HG03039 (cell line): ENCODE data around the gene RALGAPB.
"Not testable (repeated sequence)": the region's sequence is repeated elsewhere in the genome, so short reads cannot be mapped to it uniquely, and the experiment has no call there.

Experiments used
- ATAC-seq: cut with Tn5 transposase; IDR thresholded peaks from one replicate; pipeline ENCODE4 v1.9.1; 2021; ENCODE audit warnings: mild to moderate bottlenecking, moderate library complexity; ENCODE audit not compliant: unreplicated experiment

Gene RALGAPB

DNA sequence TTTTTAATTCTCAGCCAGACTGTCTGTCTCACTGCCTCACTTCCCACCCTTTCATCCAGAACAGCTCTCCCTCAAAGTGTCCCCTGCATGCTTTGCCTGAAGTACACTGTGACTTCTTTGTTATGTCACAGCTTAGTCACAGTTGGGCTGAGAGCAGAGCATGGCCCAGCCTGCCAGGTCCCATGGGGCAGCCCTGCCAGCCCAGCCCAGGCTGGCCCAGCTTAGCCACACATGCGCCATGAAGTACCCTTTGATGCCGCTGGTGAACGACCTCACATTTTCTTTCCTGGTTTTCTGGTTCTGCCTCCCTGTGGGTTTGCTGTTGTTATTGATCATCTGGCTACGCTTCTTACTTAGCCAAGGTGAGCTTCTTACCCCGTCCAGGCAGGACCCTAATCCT is 108.4 kb downstream of the RALGAPB start, which contains the start of gene ADIG:
Gene ADIG, plus strand, starts transcription at position 185 of the 400 bp plus-strand sequence. Its CDS starts 54 bp downstream, at position 239.
- no peak for ATAC-seq

DNA sequence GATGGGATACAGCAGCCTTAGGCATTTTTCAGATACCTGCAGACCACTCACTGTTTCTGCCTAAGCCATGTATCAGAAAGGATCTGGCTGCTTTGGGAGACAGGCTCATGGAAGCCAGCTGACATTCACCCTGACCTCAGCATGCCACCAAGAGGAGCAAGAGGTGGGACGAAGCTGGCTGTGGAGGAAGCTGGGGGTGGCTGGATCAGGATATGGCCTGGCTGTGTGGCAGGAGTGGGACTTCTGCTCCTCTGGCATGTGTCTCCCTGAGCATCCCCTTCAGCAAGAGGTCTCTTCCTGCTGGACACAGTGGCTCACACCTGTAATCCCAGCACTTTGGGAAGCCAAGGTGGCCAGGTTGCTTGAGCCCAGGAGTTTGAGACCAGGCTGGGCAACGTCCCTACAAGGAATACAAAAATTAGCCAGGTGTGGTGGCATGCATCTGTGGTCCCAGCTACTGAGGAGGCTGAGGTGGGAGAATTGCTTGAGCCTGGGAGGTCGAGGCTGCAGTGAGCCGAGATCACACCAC is 109.3 kb downstream of the RALGAPB start:
- no peak for ATAC-seq

DNA sequence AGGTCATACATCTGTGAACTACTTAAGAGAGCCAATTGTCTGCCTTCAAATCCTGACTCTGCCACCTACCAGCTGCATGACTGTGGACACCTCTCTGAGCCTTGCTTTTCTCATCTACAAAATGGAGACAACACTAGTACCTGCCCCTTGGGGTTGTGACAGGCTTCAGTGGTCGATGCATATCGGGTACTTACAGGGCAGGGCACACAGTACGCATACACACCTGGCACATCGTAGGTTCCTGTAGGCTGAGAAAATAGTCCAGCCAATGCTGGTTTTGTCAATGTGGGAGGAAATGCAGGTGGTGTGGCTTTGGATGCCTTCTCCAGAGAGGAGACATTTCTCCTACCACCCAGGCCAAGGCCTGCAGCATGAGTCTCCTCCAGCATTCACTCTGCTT is 110.7 kb downstream of the RALGAPB start:
- ATAC-seq: no peak

DNA sequence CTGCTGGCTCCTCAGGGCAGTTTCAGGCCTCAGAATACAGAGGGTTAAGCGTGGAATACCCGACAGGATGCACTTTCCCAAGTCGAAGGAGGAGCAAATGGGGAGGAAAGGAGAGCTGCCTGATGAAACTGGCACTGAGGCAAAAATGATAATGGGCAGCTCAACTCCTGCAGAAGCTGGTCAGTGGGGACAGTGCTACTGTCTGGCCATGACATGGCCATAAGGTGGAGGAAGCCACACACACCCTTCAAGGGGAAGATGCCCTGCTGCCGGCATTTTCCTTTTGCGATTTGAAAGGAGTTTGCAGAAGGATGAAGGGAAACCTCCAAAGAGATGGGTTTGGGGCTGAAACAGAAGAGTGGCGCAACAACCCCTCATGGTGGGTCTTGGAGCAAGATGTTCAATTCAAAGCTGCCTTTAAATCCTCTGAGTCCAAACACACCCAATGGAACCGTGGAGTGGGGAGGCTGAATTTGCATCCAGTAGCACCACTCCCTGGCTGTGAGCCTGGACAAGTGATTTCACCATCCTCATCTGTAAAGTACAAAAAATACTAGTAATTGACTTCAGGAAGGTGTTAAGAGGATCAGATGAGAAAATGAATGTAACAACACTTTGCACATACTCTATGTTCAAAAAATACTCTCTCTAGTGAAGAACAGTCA is 111.6 kb downstream of the RALGAPB start:
- no peak for ATAC-seq

DNA sequence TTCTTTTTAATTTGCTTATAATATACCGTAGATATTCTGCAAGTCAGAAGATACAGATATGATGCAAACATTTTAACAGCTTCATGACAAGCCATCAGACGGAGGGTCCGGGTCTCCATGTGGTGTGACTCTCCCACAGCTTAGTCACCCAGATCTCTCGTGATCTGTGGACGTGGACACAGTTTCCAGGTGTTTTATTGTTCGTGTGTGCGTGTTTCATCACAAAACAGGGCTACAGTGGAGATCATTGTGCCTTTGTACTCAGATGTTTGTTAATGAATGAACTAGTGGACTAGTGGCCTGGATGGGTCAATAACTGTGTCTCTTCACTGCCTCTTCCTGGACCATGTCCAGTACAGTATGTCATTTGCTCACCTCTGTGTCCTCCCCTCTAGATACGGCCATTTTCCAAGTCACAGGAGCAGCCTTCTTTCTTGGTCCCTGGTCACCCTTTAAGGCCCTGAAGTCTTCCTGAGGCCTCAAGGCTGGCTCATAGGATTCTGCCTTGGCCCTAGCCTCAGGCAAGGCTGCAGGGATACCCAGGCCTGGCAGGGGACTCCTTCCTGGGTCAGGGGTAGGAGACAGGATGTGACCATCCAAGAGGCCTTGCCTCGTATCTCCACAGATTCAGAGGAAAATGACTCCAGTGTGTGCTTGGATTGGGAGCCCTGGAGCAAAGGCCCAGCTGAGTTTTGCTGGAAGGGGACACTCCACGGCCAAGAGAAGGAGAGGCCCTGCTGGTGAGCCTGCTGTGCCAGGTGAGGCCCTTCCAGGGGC is 112.9 kb downstream of the RALGAPB start:
- ATAC-seq: no peak

DNA sequence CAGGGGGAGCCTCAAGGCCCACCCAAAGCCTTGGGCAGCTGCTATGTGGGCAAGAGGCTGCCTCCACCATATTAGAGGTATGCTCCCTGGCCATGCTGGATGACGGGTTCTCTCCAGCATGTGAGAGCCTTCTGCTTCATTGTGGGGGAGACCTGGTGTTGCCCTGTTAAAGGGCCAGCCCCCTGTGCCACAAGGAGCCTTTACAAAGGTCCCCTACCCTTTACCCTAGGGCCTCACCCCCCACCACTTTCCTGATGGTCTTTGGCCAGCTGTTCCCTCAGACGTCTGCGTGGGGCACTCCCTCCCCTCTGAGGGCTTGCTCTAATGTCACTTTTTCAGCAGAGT is 113.5 kb downstream of the RALGAPB start:
- no peak for ATAC-seq

DNA sequence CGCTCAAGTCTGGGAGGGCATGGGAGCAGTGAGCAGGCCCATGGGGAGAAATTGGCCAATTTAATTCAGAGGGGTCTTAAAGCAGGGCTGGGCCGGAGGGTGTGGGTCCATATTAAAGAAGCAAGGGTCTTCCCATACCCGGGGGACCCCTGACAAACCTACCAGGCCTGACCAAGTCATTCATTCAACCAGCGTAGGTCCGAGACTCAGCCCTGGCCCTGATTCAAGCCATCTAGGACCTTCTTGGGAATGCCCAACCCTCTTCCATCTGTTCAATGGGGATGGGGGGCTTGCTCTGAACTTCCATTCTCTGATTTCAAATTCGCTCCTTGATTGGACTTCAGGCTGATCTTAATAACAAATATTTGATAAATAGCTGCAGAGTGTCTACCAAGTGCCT is 115.7 kb downstream of the RALGAPB start:
- no peak for ATAC-seq

DNA sequence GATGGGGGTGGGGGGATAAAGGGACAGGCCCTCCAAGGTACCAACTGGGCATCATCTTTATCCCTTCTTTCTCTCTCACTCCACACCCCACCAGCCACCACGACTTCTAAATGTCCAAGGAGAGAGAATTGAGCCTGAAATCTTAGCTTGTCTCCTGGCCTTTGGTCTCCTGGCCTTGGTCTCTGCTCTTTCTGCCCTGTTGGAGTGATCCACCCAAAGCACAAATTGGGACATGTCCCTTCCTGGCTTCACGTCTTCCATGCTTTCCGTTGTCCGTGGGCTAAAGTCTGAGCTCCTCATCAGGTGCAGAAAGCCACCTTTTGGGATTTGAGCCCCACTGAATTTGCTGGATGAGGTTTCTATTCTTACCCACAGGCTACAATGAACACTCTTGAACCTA is 116.7 kb downstream of the RALGAPB start:
- ATAC-seq: no peak

DNA sequence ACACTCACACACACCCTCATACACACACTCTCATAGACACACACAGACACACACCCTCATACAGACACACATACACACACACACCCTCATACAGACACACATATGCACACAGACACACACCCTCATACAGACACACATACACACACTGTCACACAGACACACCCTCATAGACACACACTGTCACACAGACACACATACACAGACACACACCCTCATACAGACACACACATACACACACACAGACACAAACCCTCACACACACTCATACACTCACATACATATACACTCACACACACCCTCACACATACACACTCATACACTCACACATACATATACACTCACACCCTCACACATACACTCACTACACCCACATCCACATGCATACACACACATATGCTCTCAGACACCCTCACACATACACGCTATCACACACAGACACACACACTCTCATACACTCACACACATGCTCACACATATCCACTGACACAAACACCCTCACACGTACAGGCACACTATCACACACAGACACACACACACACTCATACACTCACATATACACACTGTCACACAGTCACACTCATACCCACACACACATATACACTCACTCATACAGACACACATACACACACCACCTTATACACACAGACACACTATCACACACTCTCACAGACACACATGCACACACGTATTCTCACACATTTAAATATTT is 117.5 kb downstream of the RALGAPB start:
- ATAC-seq: no peak

DNA sequence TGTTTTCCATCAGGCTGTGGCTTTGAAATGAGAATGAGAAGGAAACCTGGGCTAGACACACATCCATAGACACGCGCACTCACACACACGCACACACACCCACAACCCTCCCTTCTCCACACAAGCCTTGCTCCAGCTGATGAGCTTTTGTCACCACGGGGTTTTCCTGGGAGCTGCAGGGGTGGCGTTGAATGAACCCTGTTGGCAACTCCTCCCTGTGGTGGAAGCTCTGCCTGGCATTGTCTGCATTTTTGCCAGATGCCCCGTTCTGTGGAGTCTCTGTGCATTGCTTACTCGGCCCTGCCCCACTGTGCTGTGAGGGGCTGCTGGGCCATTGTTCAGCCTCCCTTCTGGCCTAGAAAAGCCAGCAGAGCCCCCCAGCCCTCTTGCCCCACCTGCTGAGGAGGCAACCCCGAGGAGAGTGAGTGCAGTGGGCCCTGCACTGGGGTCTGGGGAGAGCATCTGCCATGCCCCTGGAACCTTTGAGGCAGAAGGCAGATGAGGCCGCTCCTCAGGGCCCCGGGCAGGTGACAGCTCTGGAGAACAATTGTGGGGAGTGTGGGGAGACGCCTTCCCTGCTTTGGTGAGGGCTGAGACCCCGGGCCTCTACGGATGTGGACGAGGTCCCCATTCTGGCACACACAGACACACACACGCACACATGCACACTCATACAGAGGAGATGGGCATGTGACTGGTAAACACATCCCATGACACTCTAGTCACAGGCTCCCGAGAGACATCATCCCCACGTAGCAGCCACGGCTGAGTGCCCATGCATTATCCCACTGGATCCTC is 118.2 kb downstream of the RALGAPB start:
- no peak for ATAC-seq

DNA sequence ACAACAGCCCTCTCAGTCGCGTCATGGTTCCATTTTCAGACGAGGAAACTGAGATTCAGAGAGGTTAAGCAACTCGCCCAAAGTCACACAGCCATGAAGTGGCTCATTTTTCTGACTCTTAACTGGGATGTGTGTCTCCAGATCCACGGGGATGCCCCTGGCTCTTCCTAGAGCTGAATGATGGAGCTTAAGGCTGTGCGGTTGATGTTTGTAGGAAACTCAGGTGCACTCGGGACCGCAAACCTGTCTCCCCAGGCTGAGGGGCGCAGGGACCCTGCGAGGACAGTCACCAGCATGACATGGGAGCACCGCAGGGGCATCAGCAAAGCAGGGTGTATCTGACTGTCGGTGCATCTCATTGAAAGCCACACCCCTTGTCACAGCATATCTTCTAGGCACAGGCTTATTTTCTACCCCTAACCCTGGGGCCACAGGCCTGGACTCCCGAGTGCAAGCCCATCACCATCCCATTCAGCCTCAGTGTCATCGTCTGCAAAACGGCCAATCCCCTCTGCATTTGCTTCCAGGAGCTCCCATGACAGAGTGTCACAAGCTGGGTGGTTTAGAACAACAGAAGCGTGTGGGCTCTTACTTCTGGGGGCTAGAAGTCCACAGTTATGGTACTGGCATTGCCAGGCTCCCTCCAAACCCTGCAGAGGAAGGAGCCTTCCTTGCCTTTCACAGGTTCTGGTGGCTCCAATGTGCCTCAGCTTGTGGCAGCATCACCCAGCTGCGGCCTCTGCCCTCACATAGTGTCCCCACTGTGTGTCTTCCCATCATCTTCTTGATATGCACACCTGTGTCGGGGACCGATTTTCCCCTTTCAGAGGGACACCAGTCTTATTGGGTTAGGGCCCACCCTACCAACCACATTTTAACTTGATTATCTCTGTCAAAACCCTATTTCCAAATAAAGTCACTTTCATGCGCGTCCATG is 119.1 kb downstream of the RALGAPB start:
- no peak for ATAC-seq

DNA sequence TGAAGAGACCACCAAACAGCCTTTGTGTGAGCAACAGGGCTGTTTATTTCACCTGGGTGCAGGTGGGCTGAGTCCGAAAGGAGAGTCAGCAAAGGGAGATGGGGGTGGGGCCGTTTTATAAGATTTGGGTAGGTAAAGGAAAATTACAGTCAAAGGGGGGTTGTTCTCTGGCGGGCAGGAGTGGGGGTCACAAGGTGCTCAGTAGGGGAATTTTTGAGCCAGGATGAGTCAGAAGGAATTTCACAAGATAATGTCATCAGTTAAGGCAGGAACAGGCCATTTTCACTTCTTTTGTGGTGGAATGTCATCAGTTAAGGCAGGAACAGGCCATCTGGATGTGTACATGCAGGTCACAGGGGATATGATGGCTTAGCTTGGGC is 119.8 kb downstream of the RALGAPB start:
- not testable (repeated sequence) for ATAC-seq

DNA sequence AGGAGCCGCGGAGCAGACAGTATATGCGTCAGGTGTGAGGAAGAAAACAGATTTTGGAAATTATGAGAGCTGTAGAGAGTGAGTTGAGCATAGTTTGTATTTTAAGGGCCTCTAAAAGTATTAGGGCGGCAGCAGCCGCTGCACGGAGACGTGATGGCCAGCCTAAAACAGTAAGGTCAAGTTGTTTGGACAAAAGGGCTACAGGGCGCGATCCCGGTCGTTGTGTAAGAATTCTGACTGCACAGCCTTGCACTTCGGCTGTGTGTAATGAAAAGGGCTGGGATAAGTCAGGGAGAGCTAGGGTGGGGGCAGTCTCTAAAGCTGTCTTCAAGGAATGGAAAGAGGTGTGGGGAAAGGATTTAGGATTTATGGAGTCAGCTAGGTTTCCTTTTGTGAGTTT is 121.6 kb downstream of the RALGAPB start:
- not testable (repeated sequence) for ATAC-seq

DNA sequence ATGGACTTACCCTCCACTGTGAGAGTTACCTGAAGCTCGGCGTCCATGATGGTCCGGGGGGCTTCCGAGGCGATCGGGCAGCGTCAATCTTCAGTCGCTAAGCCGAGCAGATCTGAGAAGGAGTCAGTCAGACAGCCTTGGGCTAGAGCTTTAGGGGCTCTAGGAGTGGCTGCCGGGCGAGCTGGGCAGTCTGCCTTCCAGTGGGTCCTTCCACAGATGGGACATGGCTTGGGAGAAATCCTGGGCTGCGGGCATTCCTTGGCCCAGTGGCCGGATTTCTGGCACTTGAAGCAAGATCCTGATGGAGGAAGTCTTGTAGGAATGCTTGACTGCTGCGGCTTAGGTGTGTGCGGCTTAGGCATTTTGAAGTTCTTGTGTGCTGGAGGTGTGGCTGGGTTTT is 123.2 kb downstream of the RALGAPB start:
- ATAC-seq: not testable (repeated sequence)

DNA sequence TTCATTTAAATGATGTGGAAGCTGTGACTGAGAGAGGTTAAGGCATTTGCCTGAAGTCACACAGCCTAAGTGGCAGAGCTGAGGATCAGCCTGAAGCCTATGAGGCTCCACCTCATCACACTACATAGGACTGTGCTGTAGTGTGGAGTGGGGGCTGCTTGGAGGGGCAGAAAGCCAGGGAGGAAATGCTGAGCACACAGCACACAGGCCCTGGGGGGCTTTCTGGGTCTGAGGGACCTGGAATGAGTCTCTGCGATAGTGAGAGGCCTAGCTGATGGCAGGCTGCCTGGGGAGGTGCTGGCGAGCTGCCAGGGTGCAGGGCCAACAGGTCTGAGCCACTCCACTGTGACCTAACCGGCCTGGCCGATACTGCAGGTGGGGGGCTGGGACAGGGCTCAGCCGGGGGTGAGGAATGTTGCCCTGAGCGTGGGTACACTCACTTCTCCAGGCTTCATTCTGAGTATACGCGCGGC is 126.8 kb downstream of the RALGAPB start:
- ATAC-seq: no peak

DNA sequence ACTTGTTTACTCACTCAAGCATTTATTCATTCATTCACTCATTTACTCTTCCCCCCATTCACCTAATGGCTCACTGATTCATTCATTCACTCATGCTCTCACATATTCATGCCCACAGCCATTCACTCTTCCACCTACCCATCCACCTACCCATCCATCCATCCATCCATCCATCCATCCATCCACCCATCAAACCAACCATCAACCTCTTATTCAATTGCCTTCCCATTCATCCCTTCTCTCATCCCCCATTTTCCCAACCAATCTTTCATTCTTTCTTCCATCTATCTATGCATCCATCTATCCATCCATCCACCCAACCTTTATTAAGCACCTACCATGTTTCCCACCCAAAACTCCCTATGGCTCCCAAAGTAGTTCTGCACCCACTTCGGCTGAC is 127.4 kb downstream of the RALGAPB start:
- no peak for ATAC-seq

DNA sequence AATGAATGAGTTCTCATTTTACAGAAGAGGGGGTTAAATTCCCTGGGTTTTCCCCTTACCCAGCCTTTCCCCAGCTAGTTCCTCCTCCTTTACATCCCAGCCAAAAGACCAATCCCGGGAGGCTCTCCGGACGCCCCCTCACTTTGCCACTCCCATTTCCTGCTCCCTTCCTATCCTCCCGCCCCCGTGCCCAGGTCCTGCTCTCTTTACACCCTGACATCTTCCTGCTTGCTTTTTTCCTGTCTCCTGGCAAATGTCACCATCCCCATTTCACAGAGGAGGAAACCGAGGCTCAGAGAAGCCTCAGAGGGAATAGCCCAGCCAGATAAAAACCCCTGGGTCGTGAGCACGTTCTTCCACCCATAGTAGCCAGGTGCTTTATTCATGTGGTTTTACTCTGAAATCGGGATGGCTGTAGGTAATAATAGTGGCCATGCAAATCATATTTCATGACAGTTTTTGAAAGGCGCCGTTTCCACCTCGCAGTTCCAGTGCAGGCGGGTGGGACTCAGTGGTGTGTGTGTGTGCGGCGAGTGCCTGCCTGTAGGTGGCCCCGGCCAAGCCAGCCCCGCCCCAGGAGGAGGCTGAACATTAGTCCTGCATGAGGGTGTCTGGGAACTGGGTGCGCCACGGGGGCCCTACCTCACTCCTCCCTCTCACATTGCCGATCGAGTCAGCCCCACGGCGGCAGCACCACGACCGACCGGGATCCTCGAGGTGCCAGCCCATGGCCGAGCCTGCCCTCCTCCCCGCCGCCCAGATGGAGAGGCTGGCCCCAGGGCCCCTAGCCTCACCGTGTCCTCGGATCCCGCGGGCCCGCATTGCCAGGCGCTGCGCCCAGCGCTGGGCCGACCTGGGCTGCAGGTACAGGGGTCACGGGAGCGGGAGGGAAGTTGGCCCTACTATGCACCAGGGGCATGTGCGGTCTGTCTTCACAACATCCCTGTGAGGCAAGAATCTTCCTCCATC is 128.9 kb downstream of the RALGAPB start, which contains the start of gene ARHGAP40:
Gene ARHGAP40, plus strand, starts transcription at position 594 of the 969 bp plus-strand sequence.
- no peak for ATAC-seq

DNA sequence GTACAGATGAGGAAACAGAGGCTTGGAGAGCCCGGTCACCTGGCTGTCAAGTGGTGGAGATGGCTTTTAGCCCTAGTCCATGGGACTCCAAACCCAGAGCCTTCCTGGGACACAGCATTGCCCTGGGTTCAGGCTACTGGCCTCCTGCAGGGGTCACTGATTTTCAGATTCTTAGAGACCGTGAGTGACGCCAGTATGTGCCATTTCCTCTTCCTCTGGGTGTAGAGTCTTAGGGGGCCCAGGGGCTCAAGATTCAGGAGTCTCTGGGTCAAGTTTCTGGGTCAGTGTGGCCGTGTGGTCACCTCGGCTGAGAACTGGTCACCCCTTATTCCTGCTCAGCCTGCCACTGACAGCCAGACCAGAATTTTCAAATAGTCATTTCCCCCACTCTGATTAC is 129.5 kb downstream of the RALGAPB start:
- no peak for ATAC-seq
